SK-N-SH (cell line): ENCODE data around the gene GEMIN8. TPM values are rescaled to one million over a fixed set of nuclear protein-coding genes. Genes with fewer than 3 reads are reported as not detected.

ENCODE experiments used
- CTCF ChIA-PET: fragments of 300-600, 350-600 bp; formaldehyde crosslinking; extraction: SDS; loops from one replicate; lab custom pipeline; 2021; lab: Yijun Ruan, JAX
- POLR2A ChIA-PET: fragments of 350-600 bp; sonication (Branson Sonifier 250); formaldehyde crosslinking; extraction: SDS; loops from one replicate; lab custom pipeline; 2020; ENCODE audit warnings: antibody characterized with exemption, inconsistent platforms; lab: Yijun Ruan, JAX
- DNase-seq: peaks from one replicate; pipeline ENCODE4 v3.0.0; 2012
- H2AFZ ChIP-seq: fragments of 200-600 bp; sonication (generic); 2 replicates; pipeline ENCODE4 v1.8.1; 2016; ENCODE audit warnings: antibody characterized with exemption, mild to moderate bottlenecking, low read depth
- H3F3A ChIP-seq: fragments of 200-600 bp; sonication (generic); replicated peaks from 2 replicates; pipeline ENCODE3; 2016; ENCODE audit warnings: antibody characterized with exemption, mild to moderate bottlenecking; ENCODE audit not compliant: insufficient read depth
- H3K27ac ChIP-seq, 2 experiments: fragments of 200-500 bp in 1 of 2; fragments of 200-600 bp in 1 of 2; sonication (Bioruptor generic) in 1 of 2; sonication (generic), shearing (Covaris generic) in 1 of 2; 2 replicates each; pipeline versions ENCODE4 v1.5.1 to v1.6.1; 2014 to 2016; ENCODE audit warnings: low read depth in 2 of 2, inconsistent platforms in 1 of 2, low read length in 1 of 2, mild to moderate bottlenecking in 1 of 2, mixed read lengths in 1 of 2
- H3K27me3 ChIP-seq: fragments of 200-600 bp; sonication (generic), shearing (Covaris generic); 2 replicates; pipeline ENCODE4 v1.6.1; 2016; ENCODE audit warnings: mixed run types; ENCODE audit not compliant: insufficient read depth
- H3K36me3 ChIP-seq, 2 experiments: fragments of 200-500 bp in 1 of 2; fragments of 200-600 bp in 1 of 2; sonication (Bioruptor generic) in 1 of 2; sonication (generic) in 1 of 2; replicated peaks in 1 of 2; 2 replicates each; pipeline versions ENCODE3 to v1.5.1; 2014 to 2016; ENCODE audit warnings: low read length in 1 of 2, mild to moderate bottlenecking in 1 of 2; ENCODE audit not compliant: insufficient read depth in 2 of 2, control insufficient read depth in 1 of 2
- H3K4me1 ChIP-seq, 2 experiments: fragments of 200-500 bp in 1 of 2; fragments of 200-600 bp in 1 of 2; sonication (Bioruptor generic) in 1 of 2; sonication (generic), shearing (Covaris generic) in 1 of 2; 2 replicates each; pipeline versions ENCODE4 v1.5.1 to v1.6.1; 2014 to 2016; ENCODE audit warnings: low read depth in 1 of 2, low read length in 1 of 2, mixed run types in 1 of 2; ENCODE audit not compliant: insufficient read depth in 2 of 2, control insufficient read depth in 1 of 2
- H3K4me2 ChIP-seq: fragments of 200-600 bp; sonication (generic), shearing (Covaris generic); 2 replicates; pipeline ENCODE4 v1.6.1; 2017; ENCODE audit warnings: mixed run types
- H3K4me3 ChIP-seq, 2 experiments: fragments of 200-500 bp in 1 of 2; fragments of 200-600 bp in 1 of 2; sonication (Bioruptor generic) in 1 of 2; sonication (generic), shearing (Covaris generic) in 1 of 2; 2 replicates each; pipeline versions ENCODE4 v1.5.1 to v1.8.1; 2014 to 2016; ENCODE audit warnings: low read depth in 2 of 2, inconsistent platforms in 1 of 2, low read length in 1 of 2, mild to moderate bottlenecking in 1 of 2, mixed read lengths in 1 of 2, moderate library complexity in 1 of 2
- H3K79me2 ChIP-seq: fragments of 200-600 bp; sonication (generic); 2 replicates; pipeline ENCODE4 v1.8.1; 2017; ENCODE audit warnings: mild to moderate bottlenecking; ENCODE audit not compliant: insufficient read depth
- H3K9ac ChIP-seq: fragments of 200-600 bp; sonication (generic); 2 replicates; pipeline ENCODE4 v1.6.1; 2017; ENCODE audit warnings: mixed run types
- H3K9me2 ChIP-seq: fragments of 200-600 bp; sonication (generic); 2 replicates; pipeline ENCODE4 v1.6.1; 2017; ENCODE audit warnings: mixed run types
- H3K9me3 ChIP-seq: fragments of 200-600 bp; sonication (generic); 2 replicates; pipeline ENCODE4 v1.6.1; 2017; ENCODE audit warnings: mixed run types, mild to moderate bottlenecking, moderate library complexity
- H4K20me1 ChIP-seq: fragments of 200-600 bp; sonication (generic); 2 replicates; pipeline ENCODE4 v1.6.1; 2017; ENCODE audit warnings: mild to moderate bottlenecking, mixed run types; ENCODE audit not compliant: insufficient read depth
- CHD2 ChIP-seq: fragments of 150-350 bp; IDR thresholded peaks from 2 replicates; pipeline ENCODE4 v1.6.1; 2018; ENCODE audit warnings: low read length; ENCODE audit not compliant: partially characterized antibody
- EP300 ChIP-seq, 2 experiments: IDR thresholded peaks; 2 replicates each; pipeline versions ENCODE4 v1.4.0 to v1.6.1; 2012; ENCODE audit warnings: borderline replicate concordance in 1 of 2, low read depth in 1 of 2, low read length in 1 of 2
- FOXM1 ChIP-seq: IDR thresholded peaks from 2 replicates; pipeline ENCODE4 v1.4.0; 2012; ENCODE audit warnings: low read depth, mild to moderate bottlenecking
- GABPA ChIP-seq: IDR thresholded peaks from 2 replicates; pipeline ENCODE4 v1.4.0; 2012; ENCODE audit warnings: low read depth, mild to moderate bottlenecking
- GATA2 ChIP-seq: sonication (generic); formaldehyde crosslinking; IDR thresholded peaks from 2 replicates; pipeline ENCODE4 v1.5.0; 2020; ENCODE audit warnings: mild to moderate bottlenecking, missing genetic modification reagents
- JUND ChIP-seq: IDR thresholded peaks from 2 replicates; pipeline ENCODE4 v1.4.0; 2012
- MEF2A ChIP-seq: IDR thresholded peaks from 2 replicates; pipeline ENCODE4 v1.4.0; 2012; ENCODE audit warnings: low read depth, borderline replicate concordance
- MXI1 ChIP-seq: IDR thresholded peaks from 2 replicates; pipeline ENCODE4 v1.6.1; 2012; ENCODE audit warnings: mild to moderate bottlenecking, low read depth, low read length, improper control_type of control experiment
- NFIC ChIP-seq: IDR thresholded peaks from 2 replicates; pipeline ENCODE4 v1.4.0; 2012; ENCODE audit warnings: borderline replicate concordance
- POLR2AphosphoS5 ChIP-seq: IDR thresholded peaks from 2 replicates; pipeline ENCODE4 v1.6.1; 2012; ENCODE audit warnings: low read depth, low read length
- RAD21 ChIP-seq: IDR thresholded peaks from 2 replicates; pipeline ENCODE4 v1.6.1; 2012; ENCODE audit warnings: mild to moderate bottlenecking, low read length
- RCOR1 ChIP-seq: fragments of 150-350 bp; IDR thresholded peaks from 2 replicates; pipeline ENCODE4 v1.6.1; 2017; ENCODE audit warnings: antibody characterized with exemption, low read length
- RFX5 ChIP-seq: IDR thresholded peaks from 2 replicates; pipeline ENCODE4 v1.6.1; 2012; ENCODE audit warnings: mild to moderate bottlenecking, improper control_type of control experiment, low read length
- TCF12 ChIP-seq: IDR thresholded peaks from 2 replicates; pipeline ENCODE4 v1.4.0; 2012
- YY1 ChIP-seq: IDR thresholded peaks from 2 replicates; pipeline ENCODE4 v1.4.0; 2012; ENCODE audit warnings: low read depth, mild to moderate bottlenecking
- polyA plus RNA-seq, 3 experiments: library from polyadenylated mRNA; depleted of rRNA; stranded (reverse); fragments of >200 nt; gene quantifications; 2 replicates each; pipeline ENCODE4 v1.2.3, GENCODE V29; 2012
- TF ChIP-seq, protein P1 (sequence below): IDR thresholded peaks from 2 replicates; pipeline ENCODE4 v1.4.0; 2012; ENCODE audit warnings: low read depth, borderline replicate concordance
- TF ChIP-seq, protein P2 (sequence below): fragments of 150-350 bp; IDR thresholded peaks from 2 replicates; pipeline ENCODE4 v1.6.1; 2016; ENCODE audit warnings: mild to moderate bottlenecking, low read depth, low read length
- TF ChIP-seq, protein P3 (sequence below): fragments of 150-350 bp; IDR thresholded peaks from 2 replicates; pipeline ENCODE4 v1.6.1; 2017; ENCODE audit warnings: antibody characterized with exemption, low read length, low read depth, borderline replicate concordance

Gene GEMIN8
- polyA plus RNA-seq, 1 of the 3 experiments (the other 2 are of a cell fraction) = 69.8 TPM

DNA sequence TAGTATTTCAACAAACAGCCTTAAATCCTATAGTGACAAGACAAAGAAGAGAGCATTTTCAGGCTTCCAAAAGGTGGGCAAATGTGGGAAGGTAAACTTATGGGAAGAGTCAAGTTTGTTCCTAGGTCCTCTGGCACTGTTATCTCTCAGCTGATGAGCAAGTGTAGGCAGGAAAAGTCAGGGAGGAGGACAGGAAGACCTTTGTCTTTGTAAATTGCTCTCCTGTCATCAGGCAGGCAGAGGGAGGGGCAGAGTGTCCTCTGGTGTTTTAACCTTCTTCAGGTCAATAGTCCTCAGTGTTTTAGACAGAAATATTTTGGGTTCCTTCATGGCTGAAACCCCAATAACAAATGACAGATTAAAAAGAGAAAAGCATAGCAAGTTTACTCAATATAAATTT, 13.5 kb upstream of the GEMIN8 start:
- H3K27ac ChIP-seq = no peak overlapping the region
- H3K9ac ChIP-seq = no peak overlapping the region
- POLR2A ChIA-PET = no interaction called here
- no peak for TF ChIP-seq FOXM1
- no peak for TF ChIP-seq POLR2AphosphoS5
- TF ChIP-seq JUND = no peak
- TF ChIP-seq, protein P1, sequence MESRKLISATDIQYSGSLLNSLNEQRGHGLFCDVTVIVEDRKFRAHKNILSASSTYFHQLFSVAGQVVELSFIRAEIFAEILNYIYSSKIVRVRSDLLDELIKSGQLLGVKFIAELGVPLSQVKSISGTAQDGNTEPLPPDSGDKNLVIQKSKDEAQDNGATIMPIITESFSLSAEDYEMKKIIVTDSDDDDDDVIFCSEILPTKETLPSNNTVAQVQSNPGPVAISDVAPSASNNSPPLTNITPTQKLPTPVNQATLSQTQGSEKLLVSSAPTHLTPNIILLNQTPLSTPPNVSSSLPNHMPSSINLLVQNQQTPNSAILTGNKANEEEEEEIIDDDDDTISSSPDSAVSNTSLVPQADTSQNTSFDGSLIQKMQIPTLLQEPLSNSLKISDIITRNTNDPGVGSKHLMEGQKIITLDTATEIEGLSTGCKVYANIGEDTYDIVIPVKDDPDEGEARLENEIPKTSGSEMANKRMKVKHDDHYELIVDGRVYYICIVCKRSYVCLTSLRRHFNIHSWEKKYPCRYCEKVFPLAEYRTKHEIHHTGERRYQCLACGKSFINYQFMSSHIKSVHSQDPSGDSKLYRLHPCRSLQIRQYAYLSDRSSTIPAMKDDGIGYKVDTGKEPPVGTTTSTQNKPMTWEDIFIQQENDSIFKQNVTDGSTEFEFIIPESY = no peak
- TF ChIP-seq, protein P2, sequence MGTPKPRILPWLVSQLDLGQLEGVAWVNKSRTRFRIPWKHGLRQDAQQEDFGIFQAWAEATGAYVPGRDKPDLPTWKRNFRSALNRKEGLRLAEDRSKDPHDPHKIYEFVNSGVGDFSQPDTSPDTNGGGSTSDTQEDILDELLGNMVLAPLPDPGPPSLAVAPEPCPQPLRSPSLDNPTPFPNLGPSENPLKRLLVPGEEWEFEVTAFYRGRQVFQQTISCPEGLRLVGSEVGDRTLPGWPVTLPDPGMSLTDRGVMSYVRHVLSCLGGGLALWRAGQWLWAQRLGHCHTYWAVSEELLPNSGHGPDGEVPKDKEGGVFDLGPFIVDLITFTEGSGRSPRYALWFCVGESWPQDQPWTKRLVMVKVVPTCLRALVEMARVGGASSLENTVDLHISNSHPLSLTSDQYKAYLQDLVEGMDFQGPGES = no peak
- TF ChIP-seq GATA2 (CRISPR knock-in tag) = no peak
- TF ChIP-seq, protein P3, sequence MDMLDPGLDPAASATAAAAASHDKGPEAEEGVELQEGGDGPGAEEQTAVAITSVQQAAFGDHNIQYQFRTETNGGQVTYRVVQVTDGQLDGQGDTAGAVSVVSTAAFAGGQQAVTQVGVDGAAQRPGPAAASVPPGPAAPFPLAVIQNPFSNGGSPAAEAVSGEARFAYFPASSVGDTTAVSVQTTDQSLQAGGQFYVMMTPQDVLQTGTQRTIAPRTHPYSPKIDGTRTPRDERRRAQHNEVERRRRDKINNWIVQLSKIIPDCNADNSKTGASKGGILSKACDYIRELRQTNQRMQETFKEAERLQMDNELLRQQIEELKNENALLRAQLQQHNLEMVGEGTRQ = no peak
- TF ChIP-seq NFIC = no peak
- no peak for TF ChIP-seq GABPA
- TF ChIP-seq MEF2A = no peak
- TF ChIP-seq TCF12 = no peak
- TF ChIP-seq RFX5 = no peak
- no peak for TF ChIP-seq MXI1
- no peak for TF ChIP-seq RAD21
- no peak for TF ChIP-seq RCOR1
- no peak for TF ChIP-seq EP300 (IDR thresholded peaks at IDR 0.05; ENCODE audit: borderline replicate concordance in 1 of 2, low read depth in 1 of 2, low read length in 1 of 2)
- no peak for TF ChIP-seq YY1
- TF ChIP-seq CHD2 = no peak
- H3K4me3 ChIP-seq = no peak overlapping the region
- H3K4me2 ChIP-seq = no peak overlapping the region
- no peaks in the 10 kb centered on the region for H3K79me2 ChIP-seq
- peaks cover 12% of the 10 kb centered on the region; the same call in 1 of the 2 replicates for H3K27me3 ChIP-seq
- no peaks in the 10 kb centered on the region for H4K20me1 ChIP-seq
- no peak for DNase-seq
- H3K4me1 ChIP-seq = no peaks in the 10 kb centered on the region
- H2AFZ ChIP-seq = no peak overlapping the region
- no peaks in the 10 kb centered on the region for H3F3A ChIP-seq
- CTCF ChIA-PET = no interaction called here
- H3K9me2 ChIP-seq = no peaks in the 10 kb centered on the region
- no peaks in the 10 kb centered on the region for H3K36me3 ChIP-seq
- no peaks in the 10 kb centered on the region for H3K9me3 ChIP-seq
